ENCODE data around the gene CACNA2D2. TPM values are rescaled to one million over a fixed set of nuclear protein-coding genes. Genes with fewer than 3 reads are reported as not detected.

Gene CACNA2D2
- total RNA-seq, 1 donor from 2014 or later = not detected

DNA sequence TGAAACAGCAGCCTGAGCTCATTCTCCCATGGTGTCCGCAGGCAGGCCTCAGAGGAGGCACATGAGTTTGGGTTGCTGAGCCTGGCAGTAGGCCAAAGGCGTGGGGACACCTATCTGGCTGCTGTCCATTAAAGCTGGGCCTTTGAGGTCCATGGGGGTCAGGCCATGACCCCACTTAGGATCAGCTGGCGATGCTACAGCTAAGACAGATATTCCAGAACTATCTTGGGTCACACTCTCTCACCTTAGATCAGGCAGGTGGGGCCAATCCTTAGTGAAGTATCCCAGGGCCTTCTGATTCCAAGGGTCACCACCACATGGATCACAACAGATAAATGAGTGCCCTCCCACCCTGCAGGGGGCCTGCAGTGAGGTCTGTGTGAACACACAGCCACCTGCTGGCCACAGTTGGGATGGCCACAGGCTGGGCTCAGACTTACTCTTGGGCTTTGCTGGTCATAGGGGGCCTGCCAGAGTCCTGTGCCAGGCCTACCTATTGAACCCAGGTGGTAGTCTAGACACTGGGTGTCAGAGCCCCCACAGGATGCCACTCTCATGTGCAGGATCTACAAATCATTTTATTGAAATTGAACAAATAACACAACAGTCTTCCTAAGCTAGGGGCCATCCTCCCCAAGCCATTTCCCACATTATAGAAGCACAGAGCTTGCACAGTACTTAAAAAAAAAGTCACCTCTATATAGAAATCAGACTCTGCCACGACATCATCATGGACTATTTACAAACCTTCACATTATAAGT is 178.9 kb downstream of the CACNA2D2 start:
- DNase-seq = peak; percentile 89

DNA sequence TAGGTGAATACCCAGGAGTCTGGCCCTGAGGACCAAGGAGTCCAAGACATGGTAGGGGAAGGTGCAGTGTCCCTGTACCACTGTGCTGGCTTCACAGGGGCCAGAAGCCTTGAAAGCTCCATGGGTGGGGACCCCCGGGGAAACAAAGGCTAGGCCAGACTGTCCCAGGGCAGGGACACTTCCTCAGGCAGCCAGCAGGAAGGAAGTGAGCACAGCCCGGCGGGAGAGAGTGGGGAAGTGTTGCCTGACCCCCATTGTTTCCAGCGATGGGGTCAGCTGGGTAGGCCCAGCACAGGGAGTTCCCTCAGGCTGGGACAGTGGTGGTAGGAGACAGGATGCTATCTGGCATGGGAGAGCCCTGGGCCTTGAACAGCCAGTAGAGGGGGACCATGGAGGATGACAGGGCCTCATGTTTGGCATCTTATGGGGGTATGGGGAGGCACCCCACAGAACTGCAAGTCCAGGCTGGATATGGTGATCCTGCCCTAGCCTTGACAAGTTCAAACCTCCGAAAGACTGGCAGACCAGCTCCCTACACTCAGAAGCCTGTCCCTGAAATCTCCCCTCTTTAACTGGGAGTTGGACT is 179.7 kb downstream of the CACNA2D2 start:
- DNase-seq = peak; percentile 92

DNA sequence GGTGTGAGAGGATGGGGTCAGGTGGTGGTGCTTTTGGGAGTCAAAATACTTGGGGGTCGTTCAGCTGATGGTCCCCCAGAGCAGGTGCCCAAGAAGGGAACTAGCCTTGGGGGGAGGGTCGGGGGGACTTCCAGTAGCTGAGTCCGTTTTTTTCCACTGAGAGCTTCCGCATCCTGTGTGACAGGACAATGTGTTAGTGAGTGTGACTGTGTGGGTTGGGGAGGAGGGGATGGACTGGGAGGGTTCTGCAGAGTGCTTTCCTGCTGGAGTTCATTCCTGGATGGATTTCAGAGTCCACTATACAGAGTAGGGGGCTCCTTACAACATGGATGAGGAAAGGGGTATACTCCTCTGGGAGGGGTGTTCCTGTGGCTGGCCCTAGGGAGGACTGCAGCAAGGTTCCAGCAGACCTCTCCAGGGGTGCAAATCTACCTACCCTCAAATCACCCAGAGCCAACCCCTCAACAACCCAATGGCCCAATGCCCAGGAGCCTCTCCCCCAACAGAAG is 180.3 kb downstream of the CACNA2D2 start:
- DNase-seq = peak; percentile 88

DNA sequence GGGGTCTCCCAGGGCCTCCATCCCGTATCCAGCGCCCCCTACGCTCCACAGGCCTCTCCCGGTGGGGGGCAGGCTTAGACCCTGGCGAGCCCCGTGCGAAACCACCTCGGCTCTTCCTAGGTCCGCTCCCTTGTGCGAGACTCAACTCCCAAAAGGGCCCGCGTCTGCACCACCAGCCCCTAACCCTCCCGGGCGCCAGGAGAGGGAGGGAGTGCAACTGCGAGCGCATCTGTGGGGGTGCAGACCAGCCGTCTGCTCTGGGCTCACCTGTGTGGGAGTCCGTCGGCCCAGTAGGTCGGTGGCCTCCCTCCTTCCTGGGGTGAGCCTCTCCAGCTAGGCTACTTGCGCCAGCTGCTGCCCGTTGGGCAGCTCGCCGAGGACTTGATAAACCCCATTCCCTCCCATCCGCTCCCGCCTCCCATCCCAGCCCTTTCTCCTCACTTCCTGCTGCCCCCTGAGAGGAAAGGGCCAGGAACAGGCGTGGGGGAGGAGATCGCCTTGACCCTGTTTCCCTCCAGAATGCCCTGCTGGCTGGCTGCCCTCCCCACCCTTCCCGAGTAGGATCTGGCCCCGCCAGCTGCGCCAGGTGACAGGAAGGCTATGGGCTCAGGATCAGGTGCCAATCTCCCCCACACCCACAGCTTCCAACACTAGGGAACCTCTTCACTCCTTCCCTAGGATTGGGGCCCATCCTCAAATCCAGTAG is 180.9 kb downstream of the CACNA2D2 start, which contains the start of gene HYAL2:
Gene HYAL2 (minus strand): TSS at position 360 of the 706 bp plus-strand sequence. CDS start 2,256 bp downstream, outside the sequence.
- DNase-seq = peak; percentile 80

DNA sequence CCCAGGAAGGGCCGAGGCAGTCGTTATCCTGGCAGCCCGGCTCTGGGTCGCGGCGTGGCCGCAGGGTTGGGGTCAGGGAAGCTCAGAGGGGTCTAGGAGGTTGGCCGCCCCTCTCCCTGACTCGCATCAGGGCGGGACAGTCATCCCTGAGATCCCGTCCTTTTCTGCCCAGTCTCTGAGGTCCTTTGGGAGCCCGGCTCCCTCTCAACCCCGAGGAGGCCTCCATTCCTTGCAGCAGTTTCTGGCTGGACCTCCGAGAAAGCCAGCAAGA is 181.4 kb downstream of the CACNA2D2 start:
- DNase-seq = no peak

DNA sequence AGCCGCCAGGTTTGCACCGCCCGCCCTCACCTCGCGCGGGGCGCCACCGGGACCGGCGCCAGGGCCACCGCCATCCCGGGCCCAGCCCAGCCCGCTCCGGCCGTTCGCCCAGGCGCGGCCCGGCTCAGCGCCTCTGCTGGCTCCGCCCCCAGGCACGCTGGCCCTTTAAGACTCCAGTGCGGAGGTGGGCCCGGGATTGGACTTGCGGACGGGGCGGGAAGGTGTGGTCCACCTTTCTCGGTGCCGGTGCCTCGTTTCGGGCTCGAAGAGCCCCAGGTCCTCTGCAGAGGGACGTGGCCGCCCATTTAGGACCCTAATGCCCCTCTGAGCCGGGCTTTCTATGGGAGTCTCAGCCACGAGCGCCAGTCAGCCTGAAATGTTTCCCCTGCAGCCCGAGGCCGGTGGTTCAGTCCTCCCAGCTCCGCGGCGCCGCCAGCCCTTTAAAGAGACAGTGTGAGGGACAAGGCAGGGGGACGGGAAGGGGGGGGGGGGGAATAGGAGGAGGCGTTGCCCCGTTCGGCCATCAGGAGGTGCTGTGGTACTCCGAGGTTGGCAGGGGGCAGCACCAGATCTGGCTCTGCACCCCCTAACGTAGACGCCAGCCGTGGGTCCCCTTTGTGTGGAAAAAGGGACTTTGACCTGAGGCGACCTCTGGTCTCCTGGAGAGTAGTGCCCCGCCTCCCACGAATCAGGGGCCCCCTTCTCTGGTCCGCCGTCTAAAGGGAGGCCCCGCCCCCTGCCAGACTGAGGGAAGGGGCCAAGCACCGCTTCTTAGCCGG is 181.9 kb downstream of the CACNA2D2 start:
- peak; percentile 90 for DNase-seq

DNA sequence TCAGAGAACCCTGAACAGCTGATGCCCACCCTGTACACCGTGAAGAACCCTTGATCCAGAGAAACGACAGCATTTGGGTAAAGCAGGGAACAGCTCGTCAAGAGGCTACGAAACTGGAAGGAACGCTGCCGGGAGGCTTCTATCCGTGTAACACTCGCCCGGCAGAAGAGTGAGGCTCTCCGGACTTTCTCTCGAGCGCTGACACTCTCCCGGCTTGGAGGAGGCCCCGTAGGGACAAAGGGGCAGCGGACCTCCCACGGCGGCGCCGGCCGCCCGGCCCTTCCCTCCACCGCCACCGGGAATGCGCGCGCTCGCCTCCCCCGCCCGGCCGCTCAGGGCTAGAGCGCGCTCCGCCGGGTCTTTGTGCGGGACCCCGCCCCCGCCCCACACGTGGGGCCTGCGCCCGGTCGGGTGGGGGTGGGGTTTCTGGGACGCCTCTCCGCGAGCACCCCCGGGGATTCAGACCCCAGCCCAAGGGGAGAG is 182.5 kb downstream of the CACNA2D2 start:
- DNase-seq = peak; percentile 75

DNA sequence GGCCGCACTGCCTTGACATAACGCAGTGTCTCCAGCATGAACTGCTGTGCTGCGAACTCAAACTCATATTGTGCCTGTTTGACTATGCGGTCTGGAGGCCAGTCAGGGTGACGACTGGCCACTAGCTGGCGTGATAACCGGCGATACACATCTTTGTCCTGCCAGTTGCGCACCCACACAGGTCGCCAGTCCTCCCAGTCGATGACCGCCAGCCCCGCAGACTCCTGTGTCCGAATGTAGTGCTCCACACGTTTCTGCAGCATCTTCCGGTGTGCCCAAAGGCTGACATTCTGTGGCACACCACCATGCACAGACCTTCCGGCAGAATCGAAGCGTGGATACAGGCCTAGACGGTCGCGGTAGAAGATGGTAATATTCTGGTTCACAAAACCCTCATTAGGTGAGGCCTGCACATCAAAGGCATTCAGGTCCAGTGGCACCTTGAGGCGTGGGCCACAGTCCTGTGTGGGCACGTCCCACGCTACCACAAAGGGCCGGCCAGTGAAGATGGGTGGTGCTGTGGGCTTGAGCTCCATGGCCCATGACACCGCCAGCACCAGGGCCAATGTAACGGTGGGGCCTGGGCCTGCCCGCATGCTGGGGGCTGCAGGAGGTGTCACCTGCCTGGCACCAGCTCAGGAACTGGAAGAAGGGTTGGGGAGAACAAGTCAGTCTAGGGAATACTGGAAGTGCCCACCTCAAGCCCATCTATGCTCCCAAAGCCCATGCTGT is 183.4 kb downstream of the CACNA2D2 start:
- DNase-seq = peak; percentile 60

DNA sequence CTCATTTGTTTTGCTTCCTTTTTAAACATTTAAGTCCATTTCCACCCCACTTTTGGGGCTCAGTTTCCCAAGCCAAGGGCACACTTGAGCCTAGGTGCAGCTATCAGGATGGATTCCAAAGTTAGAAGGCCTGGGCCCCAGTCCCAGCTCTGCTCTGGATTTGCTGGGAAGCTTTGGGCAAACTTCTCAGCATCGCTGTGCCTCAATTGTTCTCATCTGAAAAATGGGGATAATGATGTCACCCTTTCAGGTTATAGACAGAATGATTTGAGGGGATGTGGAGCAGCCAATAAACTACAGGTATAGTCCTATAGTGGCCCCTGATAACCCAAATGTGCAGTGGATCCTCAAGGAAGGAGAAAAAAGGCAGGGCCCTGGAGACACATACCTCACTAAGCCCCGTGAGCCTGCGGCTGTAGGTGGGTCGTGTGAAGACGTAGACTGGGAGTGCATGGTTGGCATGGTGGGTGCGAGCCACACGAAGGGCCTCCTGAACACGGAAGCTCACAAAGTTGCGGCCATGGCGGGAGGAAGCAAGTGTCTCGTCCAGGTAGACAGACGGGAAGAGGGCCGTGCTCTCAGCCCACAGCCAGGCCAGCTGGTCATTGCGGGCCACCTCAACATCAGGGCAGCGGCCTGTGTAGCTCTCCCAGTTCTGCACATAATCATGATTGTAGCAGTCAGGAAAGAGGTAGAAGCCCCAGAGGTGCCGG is 184.1 kb downstream of the CACNA2D2 start:
- no peak for DNase-seq

DNA sequence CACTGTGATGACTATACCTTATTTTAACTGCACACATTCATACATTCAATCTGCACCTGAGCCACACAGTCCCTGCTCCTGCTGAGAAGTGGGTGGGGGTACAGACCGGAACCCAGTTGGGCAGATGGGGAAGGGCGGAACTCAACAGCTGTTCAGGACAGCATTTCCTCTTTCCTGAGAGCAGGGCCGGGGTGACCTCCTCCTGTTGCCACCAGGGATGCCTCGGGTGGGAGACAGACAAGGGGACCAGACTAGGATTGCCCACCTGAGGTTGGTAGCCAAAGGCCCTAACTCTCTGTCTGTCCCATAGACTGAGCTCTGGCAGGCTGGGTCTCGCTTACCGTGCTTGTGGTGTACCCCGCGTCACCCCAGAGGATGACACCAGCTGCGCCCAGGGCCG is 184.8 kb downstream of the CACNA2D2 start:
- DNase-seq = no peak

DNA sequence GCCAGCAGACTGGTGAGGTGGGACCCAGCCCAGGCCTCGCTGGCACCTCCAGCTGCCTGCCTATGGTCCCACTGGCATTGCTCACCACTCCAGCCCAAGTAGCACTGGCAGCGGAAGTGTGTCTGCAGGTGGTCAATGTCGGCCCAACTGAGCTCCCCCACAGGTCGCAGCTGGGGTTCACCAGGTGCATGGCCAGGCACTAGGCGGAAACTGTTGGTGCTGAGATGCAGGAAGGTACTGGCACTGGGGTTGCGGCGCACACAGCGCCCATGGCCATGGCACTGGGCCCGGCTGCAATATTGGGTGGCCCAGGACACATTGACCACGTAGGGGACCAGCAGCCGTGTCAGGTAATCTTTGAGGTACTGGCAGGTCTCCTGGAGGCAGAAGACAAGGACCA is 185.3 kb downstream of the CACNA2D2 start:
- DNase-seq = no peak

DNA sequence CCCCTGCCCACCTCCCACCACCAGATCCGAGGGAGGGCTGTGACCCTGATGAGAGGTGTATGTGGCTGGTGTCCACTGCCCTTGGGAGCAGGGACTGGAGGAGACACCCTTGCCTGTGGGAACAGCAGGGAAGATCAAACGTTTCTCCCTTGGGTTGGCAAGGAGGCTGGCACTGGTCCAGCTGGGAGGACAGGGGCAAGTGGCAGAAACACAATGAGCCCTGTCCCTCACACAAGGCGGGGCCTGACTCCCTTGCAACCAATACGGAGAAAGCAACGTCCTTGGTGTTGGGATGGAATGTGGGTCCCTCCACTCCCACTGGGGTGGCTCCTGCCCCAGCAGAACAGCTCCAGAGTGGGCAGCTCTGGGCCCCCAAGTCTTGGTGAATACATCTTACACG is 186.1 kb downstream of the CACNA2D2 start:
- DNase-seq = peak; percentile 24

DNA sequence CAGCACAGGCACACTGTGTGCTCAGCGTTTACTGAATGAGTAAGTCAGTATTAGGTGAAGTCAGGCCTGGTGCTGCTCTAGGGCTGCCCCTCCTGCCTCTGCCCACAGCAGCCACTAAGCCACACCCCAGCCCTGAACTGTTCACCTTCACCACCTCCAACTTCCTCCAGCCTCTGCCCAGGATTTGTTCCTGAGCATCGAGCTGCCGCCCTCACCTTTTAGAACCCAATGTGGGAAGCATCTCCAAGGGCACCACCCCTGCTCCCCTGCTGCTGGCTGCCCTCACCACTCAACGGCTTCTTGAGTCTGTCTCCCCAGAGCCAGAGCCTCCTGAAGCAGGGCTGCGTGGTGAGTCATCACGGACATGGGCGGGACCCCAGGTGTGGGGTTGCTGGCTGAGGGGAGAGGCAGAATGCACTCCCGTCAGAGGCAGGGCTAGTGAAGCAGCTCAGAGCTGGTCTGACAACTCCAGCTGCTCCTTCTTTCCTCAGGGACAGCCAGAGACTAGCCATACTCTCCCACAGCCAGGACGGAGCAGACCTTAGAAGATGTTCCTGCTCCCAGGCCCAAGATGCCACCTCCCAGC is 186.7 kb downstream of the CACNA2D2 start:
- peak; percentile 75 for DNase-seq

DNA sequence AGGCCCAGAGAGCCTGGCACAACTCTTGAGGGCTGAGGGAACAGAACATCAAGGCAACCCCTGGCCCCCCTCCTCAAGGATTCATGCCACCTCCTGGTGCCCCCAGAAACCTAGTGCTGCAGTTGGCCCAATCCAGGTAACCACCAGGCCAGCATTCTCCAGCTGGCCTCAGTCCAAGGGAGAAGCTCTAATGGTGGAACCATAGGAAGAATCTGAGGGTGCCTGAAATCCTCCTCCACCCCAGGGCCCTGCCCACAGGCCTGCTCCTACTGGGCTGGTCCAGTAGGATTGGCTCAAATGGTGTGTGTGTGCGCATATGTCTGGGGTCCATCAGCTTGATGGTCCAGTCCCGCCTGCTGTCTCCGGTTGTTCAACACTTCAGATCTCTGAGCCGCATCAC is 188.6 kb downstream of the CACNA2D2 start:
- DNase-seq = no peak

DNA sequence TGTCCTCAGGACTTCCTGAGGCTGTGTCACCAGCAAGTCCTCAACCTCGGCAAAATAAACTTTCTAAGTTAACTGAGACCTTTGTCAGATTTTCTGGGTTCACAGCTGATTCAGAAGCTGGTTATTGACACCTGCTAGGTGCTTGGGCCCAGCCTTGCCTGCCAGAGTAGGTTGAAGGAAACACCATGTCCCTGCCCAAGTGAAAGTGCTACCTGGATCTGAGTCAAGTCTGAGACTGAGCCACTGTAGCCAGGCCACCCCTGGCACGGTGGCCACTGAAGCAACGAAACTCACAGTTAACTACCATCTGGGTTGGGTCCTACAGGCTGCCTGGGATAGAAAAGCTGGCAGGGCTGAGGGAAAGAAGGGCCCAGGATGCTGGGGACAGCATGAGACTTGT is 189.1 kb downstream of the CACNA2D2 start:
- no peak for DNase-seq

Other genes starting within 250 kb of the CACNA2D2 start
- 0.51 and 1.4 TPM in 2 replicates for gene SEMA3B, start 234.5 kb downstream of the CACNA2D2 start, total RNA-seq
- gene LSMEM2, start 224.5 kb downstream of the CACNA2D2 start, total RNA-seq = not detected in 2 replicates
- 92.2 and 113 TPM in 2 replicates for gene IFRD2, start 211.2 kb downstream of the CACNA2D2 start, total RNA-seq
- gene HYAL3, start 204.2 kb downstream of the CACNA2D2 start, total RNA-seq = 24.0 and 28.1 TPM in 2 replicates
- 4.9 and 7.3 TPM in 2 replicates for gene NAA80, start 204.2 kb downstream of the CACNA2D2 start, total RNA-seq
- 11.4 and 30.6 TPM in 2 replicates for gene HYAL1, start 200.1 kb downstream of the CACNA2D2 start, total RNA-seq
- gene HYAL2, start 180.9 kb downstream of the CACNA2D2 start, total RNA-seq = 600 and 601 TPM in 2 replicates
- gene TUSC2, start 175.4 kb downstream of the CACNA2D2 start, total RNA-seq = 19.7 and 20.8 TPM in 2 replicates
- gene RASSF1, start 162.8 kb downstream of the CACNA2D2 start, total RNA-seq = 21.7 and 28.8 TPM in 2 replicates
- 0.05 TPM in 1 of 2 replicates, not detected in the other for gene ZMYND10, start 157.9 kb downstream of the CACNA2D2 start, total RNA-seq
- 14.0 and 16.8 TPM in 2 replicates for gene NPRL2, start 152.9 kb downstream of the CACNA2D2 start, total RNA-seq
- gene CYB561D2, start 152.8 kb downstream of the CACNA2D2 start, total RNA-seq = 26.2 and 30.0 TPM in 2 replicates
- 60.3 and 61.6 TPM in 2 replicates for gene TMEM115, start 144.1 kb downstream of the CACNA2D2 start, total RNA-seq
- 2.7 and 3.6 TPM in 2 replicates for gene C3orf18, start 64.1 kb upstream of the CACNA2D2 start, total RNA-seq
- gene HEMK1, start 65.9 kb upstream of the CACNA2D2 start, total RNA-seq = 8.1 and 13.3 TPM in 2 replicates
- 0.37 and 0.51 TPM in 2 replicates for gene CISH, start 108.1 kb upstream of the CACNA2D2 start, total RNA-seq
- gene MAPKAPK3, start 113.5 kb upstream of the CACNA2D2 start, total RNA-seq = 9.2 and 11.9 TPM in 2 replicates
- gene DOCK3, start 171.3 kb upstream of the CACNA2D2 start, total RNA-seq = under 0.01 TPM in 1 of 2 replicates, not detected in the other

Data from dermis blood vessel endothelial cell (primary cell).